GM15510 (cell line): ENCODE data around the gene DCHS2.

Experiments used
- POLR2A ChIP-seq: IDR thresholded peaks from 3 replicates; pipeline ENCODE4 v1.6.1; 2011; ENCODE audit warnings: borderline replicate concordance; ENCODE audit not compliant: insufficient read length; ENCODE audit errors: extremely low read depth

Gene DCHS2

GRCh38 chr4:154471526-154472331 lies 19.9 kb downstream of the DCHS2 start:
- TF ChIP-seq POLR2A: no peak

GRCh38 chr4:154471032-154471431 lies 20.6 kb downstream of the DCHS2 start:
- no peak for TF ChIP-seq POLR2A

GRCh38 chr4:154467886-154468285 lies 23.7 kb downstream of the DCHS2 start:
- TF ChIP-seq POLR2A: no peak

DNA sequence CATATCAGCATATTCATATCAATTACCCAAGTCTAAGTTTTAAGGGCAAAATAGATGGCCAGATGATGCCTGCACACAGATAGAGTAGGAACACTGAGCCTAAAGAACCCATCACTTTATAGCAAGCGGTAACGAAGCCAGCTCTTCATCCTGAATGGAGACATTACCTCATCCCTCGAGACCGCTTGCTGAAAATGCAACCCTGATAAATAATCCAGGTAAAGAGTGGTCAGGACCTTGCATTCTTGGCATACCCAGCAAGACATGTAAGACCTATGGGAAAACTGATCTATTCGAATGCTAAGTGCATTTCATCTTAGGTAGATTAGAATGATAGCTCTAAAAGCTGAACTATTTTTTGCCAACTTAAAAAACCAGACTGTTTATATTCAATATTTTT lies 25.3 kb downstream of the DCHS2 start:
- no peak for TF ChIP-seq POLR2A

- TF ChIP-seq POLR2A: no peak
Observed at GRCh38 chr4:154465085-154465484, 26.5 kb downstream of the DCHS2 start.

- no peak for TF ChIP-seq POLR2A
Observed at GRCh38 chr4:154464654-154465053, 26.9 kb downstream of the DCHS2 start.

DNA sequence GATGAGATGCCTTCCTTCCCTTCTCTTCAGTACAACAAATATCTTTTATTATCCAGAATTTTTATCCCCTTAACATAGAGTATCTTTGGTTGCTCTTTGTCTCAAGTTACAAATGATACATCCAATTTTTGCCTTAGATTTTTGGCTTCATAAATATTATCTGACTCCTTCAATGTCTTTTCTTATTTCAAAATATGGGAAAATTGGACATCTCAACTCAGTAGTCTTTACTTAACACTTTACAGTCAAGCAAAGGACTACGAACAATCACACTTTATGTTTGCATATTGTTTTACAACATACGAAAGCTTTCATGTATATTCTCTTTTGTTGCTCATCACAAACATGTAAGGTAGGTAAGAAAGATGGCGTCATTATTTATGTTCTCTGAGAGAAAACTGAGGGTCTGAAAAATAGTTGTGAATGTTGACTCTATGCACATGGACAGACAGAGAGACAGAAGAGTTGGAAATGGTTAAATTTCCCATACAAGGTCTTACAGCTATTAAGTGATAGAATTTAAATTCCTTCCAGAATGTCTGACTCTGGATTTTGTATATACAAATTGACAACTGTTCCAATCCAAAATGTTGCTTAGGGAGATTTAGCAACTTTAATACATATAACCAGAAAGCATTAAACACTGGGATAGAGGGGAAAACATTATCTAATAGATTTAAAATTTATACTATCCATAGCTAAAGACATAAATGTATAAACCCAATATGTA lies 29.4 kb downstream of the DCHS2 start:
- no peak for TF ChIP-seq POLR2A

GRCh38 chr4:154457471-154457870 lies 34.1 kb downstream of the DCHS2 start:
- no peak for TF ChIP-seq POLR2A

GRCh38 chr4:154456889-154457288 lies 34.7 kb downstream of the DCHS2 start:
- no peak for TF ChIP-seq POLR2A

DNA sequence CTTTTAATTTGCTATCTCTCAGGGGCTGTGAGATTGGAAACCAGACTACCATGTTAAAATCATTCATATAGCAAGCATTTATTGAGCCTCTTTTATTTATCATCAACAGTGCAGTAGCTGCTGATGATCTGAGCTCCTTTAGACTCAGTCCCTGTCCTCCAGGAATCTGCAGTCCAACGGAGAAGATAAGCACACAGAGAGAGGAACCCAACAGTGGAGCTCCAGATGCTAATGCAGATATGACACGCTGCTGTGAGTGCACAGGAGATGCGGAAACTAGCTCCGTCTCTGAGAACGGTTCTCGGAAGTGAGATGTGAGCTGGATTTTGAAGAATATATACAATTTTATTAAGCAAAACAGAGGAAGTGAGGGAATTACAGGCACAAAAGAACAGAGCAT lies 35.4 kb downstream of the DCHS2 start:
- TF ChIP-seq POLR2A: no peak

DNA sequence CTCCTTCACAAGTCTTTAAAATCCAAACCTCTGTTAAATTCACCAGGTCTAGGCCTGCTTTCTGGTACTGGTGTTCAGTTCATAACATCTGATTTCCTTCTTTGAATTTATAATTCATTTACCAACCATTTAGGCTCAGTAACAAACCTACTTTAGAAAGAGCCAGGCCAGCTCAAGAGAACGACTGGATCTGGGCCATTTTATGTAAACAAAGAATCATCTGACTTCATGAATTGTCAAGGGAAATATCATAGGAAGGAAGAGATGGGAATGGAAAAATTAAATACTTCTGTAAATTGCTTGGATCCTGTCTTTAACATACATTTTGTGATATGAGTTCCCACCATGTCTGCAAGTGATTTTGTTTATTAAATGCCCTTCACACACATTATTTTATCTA lies 36.5 kb downstream of the DCHS2 start:
- TF ChIP-seq POLR2A: no peak

DNA sequence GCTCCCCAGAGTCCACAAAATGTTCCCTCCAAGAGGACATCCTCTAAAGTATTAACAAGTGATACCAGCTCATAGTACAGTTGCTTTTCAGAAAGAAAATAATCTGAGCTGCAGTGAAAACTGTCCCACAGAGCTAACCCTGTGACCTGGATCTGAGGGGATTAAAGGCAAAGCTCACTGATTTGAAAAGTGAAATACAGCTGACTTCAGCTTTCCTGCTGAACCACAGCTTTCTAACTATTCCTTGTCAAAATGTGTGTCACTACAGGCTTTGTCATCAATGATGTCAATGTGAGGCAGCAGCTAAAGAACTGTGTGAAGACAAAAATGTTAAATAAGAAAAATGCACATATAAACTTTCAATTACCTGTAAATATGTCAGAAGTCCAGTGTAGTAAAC lies 36.9 kb downstream of the DCHS2 start:
- TF ChIP-seq POLR2A: no peak

- TF ChIP-seq POLR2A: no peak
Observed at GRCh38 chr4:154452798-154453346, 38.7 kb downstream of the DCHS2 start.

DNA sequence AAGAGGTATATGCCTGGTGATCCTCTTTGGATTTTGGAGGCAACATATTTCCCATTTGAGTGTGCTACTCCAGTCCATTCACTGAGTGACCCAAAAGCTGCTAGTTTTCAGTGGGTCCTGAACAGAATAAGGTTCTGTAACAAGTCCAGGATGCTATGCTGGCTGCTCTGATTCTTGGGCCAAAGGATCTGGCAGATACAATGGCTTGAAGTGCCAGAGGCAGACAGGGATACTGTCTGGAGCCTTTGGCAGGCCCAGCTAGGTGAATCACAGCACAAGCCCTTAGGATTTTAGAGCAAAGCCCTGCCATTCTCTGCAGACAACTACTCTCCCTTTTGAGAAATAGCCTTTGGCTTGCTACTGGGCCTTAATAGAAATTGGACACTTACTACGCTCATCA lies 40.6 kb downstream of the DCHS2 start:
- no peak for TF ChIP-seq POLR2A

DNA sequence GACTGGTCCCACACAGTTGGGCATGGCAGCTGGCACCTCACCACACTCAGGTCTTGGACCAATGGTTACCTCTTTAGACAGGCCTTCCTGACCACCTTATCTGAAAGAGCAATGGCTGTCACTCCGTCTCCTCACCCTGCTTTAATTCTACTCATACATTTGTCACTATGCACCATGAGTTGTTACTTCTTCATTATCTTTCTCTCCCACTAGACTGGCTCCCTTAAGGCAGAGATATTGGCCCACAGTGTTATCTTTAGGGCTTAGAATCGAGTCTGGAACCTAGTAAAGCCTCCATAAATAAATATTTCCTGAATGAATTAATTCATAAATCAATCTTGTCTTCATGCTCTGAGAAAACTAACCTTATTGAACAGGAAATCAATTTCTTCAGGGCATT lies 46.6 kb downstream of the DCHS2 start:
- TF ChIP-seq POLR2A: no peak

GRCh38 chr4:154441982-154442381 lies 49.6 kb downstream of the DCHS2 start:
- no peak for TF ChIP-seq POLR2A
